K562 (cell line): ENCODE data around the gene FOXM1. TPM values are rescaled to one million over a fixed set of nuclear protein-coding genes. Genes with fewer than 3 reads are reported as not detected.

Experiments used
- ATAC-seq: fragments of 200-7000 bp; cut with Tn5 transposase; 3 replicates; pipeline ENCODE4 v1.9.1; 2020; ENCODE audit warnings: moderate library complexity
- BruUV-seq: library from RNA; stranded (reverse); fragments of 400-500 nt; replicated peaks from 2 replicates; lab custom pipeline; 2021; lab: Mats Ljungman, UMichigan
- CTCF ChIA-PET: fragments of 300-600 bp; formaldehyde crosslinking; extraction: SDS; loops from one replicate; lab custom pipeline; 2021; ENCODE audit warnings: low intra/inter-chr PET ratio; lab: Yijun Ruan, JAX
- POLR2A ChIA-PET: fragments of 300-600, 350-650 bp; sonication (Branson Sonifier 250); formaldehyde crosslinking; extraction: SDS; loops from one replicate; lab custom pipeline; 2021; ENCODE audit warnings: antibody characterized with exemption, inconsistent platforms; lab: Yijun Ruan, JAX
- DNase-seq, 4 experiments: peaks; one replicate each; pipeline versions ENCODE4 v3.0.0 to v3.0.0-alpha.2; 2011 to 2018; ENCODE audit warnings: low spot score in 3 of 4, mixed read lengths in 3 of 4; ENCODE audit errors: extremely low read depth in 1 of 4
- FAIRE-seq: peaks from 2 replicates; lab custom pipeline; 2011; peaks lifted over from hg19 to GRCh38; lab: Jason Lieb, UNC
- H2AFZ ChIP-seq: 2 replicates; pipeline ENCODE4 v1.6.0; 2011; ENCODE audit warnings: low read depth, low read length, control low read depth, inconsistent platforms
- H3K27ac ChIP-seq: fragments of 200-600 bp; 3 replicates; pipeline ENCODE4 v1.8.0; 2011; ENCODE audit warnings: low read depth, mild to moderate bottlenecking, control low read depth, inconsistent platforms, low read length, moderate library complexity, mixed read lengths; ENCODE audit errors: extremely low read depth
- H3K27me3 ChIP-seq, 2 experiments: fragments of 300-600 bp in 1 of 2; 2 replicates in 1 of 2; 3 replicates in 1 of 2; pipeline versions ENCODE4 v1.6.0 to v1.8.0; 2011; ENCODE audit warnings: inconsistent platforms in 2 of 2, low read length in 2 of 2, mild to moderate bottlenecking in 1 of 2, mixed read lengths in 1 of 2, moderate library complexity in 1 of 2; ENCODE audit not compliant: control insufficient read depth in 2 of 2, insufficient read depth in 2 of 2
- H3K36me3 ChIP-seq: fragments of 300-600 bp; 3 replicates; pipeline ENCODE4 v1.8.0; 2011; ENCODE audit warnings: mild to moderate bottlenecking, low read length, inconsistent platforms; ENCODE audit not compliant: control insufficient read depth, insufficient read depth
- H3K4me1 ChIP-seq, 2 experiments: fragments of 200-600 bp in 1 of 2; replicated peaks in 1 of 2; 2 replicates in 1 of 2; 3 replicates in 1 of 2; pipeline versions ENCODE4 v1.5.1 to v1.8.0; 2011; ENCODE audit warnings: inconsistent platforms in 2 of 2, low read length in 2 of 2, mild to moderate bottlenecking in 1 of 2, mixed read lengths in 1 of 2, moderate library complexity in 1 of 2; ENCODE audit not compliant: control insufficient read depth in 2 of 2, insufficient read depth in 2 of 2
- H3K4me2 ChIP-seq: 2 replicates; pipeline ENCODE4 v1.6.1; 2011; ENCODE audit warnings: low read length, control low read depth, inconsistent platforms, mixed read lengths; ENCODE audit not compliant: insufficient read depth
- H3K4me3 ChIP-seq: fragments of 200-600 bp; sonication (generic), shearing (Covaris generic); 2 replicates; pipeline ENCODE4 v1.5.1; 2016; ENCODE audit warnings: control low read depth, inconsistent platforms
- H3K79me2 ChIP-seq: fragments of 200-600 bp; 3 replicates; pipeline ENCODE4 v1.8.0; 2011; ENCODE audit warnings: low read length, inconsistent platforms; ENCODE audit not compliant: control insufficient read depth, insufficient read depth
- H3K9ac ChIP-seq, 2 experiments: 2 replicates each; pipeline versions ENCODE4 v1.6.0 to v1.6.1; 2011; ENCODE audit warnings: low read depth in 2 of 2, low read length in 2 of 2, control low read depth in 1 of 2, inconsistent platforms in 1 of 2, mild to moderate bottlenecking in 1 of 2, mixed read lengths in 1 of 2; ENCODE audit not compliant: insufficient read depth in 1 of 2
- H3K9me1 ChIP-seq: one replicate; pipeline ENCODE4 v1.6.0; 2011; ENCODE audit warnings: inconsistent platforms, mild to moderate bottlenecking, low read length, moderate library complexity; ENCODE audit not compliant: control insufficient read depth, insufficient read depth
- H3K9me3 ChIP-seq: replicated peaks from 2 replicates; pipeline ENCODE4 v1.5.1; 2011; ENCODE audit warnings: low read depth, low read length, inconsistent platforms; ENCODE audit not compliant: control insufficient read depth, insufficient read depth
- H4K20me1 ChIP-seq: replicated peaks from 2 replicates; pipeline ENCODE4 v1.6.1; 2011; ENCODE audit warnings: low read length, inconsistent platforms, mixed read lengths; ENCODE audit not compliant: control insufficient read depth, insufficient read depth
- CHD1 ChIP-seq: fragments of 200-600 bp; sonication (generic); IDR thresholded peaks from one replicate; pipeline ENCODE4 v1.6.1; 2012; ENCODE audit warnings: mild to moderate bottlenecking, moderate library complexity, low read length, inconsistent platforms
- CXXC5 ChIP-seq: fragments of 250-450 bp; sonication (Bioruptor Pico); IDR thresholded peaks from 2 replicates; pipeline ENCODE4 v1.8.0; 2022; ENCODE audit warnings: inconsistent platforms, mild to moderate bottlenecking, moderate library complexity
- DPF2 ChIP-seq: fragments of 450-650 bp; IDR thresholded peaks from 2 replicates; pipeline ENCODE4 v1.6.1; 2016
- E2F8 ChIP-seq: fragments of 450-650 bp; IDR thresholded peaks from 2 replicates; pipeline ENCODE4 v1.7.1; 2018; ENCODE audit warnings: mild to moderate bottlenecking, low read depth; ENCODE audit not compliant: partially characterized antibody
- HDAC3 ChIP-seq: fragments of 450-650 bp; IDR thresholded peaks from 2 replicates; pipeline ENCODE4 v1.6.1; 2018; ENCODE audit warnings: borderline replicate concordance, mild to moderate bottlenecking, moderate library complexity; ENCODE audit not compliant: partially characterized antibody
- PHB ChIP-seq: fragments of 250-450 bp; sonication (Bioruptor Pico); IDR thresholded peaks from 2 replicates; pipeline ENCODE4 v1.5.0; 2021
- RHOXF2B ChIP-seq: fragments of 250-450 bp; sonication (Bioruptor Pico); conservative IDR thresholded peaks from 2 replicates; pipeline ENCODE4 v1.5.1; 2021
- SIN3B ChIP-seq: fragments of 450-650 bp; IDR thresholded peaks from 2 replicates; pipeline ENCODE4 v1.6.1; 2017; ENCODE audit warnings: low read depth, mild to moderate bottlenecking, moderate library complexity
- SMARCA4 ChIP-seq: fragments of 450-650 bp; IDR thresholded peaks from 2 replicates; pipeline ENCODE4 v1.6.1; 2016
- SMARCC2 ChIP-seq: fragments of 450-650 bp; IDR thresholded peaks from 2 replicates; pipeline ENCODE4 v1.6.1; 2017; ENCODE audit warnings: antibody characterized with exemption, moderate library complexity, mild to moderate bottlenecking, low read depth
- STAT5B ChIP-seq: fragments of 250-450 bp; sonication (Bioruptor Pico); IDR thresholded peaks from 2 replicates; pipeline ENCODE4 v1.8.0; 2021; ENCODE audit warnings: mild to moderate bottlenecking, inconsistent platforms
- TBL1XR1 ChIP-seq, 2 experiments: IDR thresholded peaks; 2 replicates each; pipeline ENCODE4 v1.6.1; 2012; ENCODE audit warnings: improper control_type of control experiment in 2 of 2, low read length in 2 of 2, mild to moderate bottlenecking in 1 of 2
- TEAD2 ChIP-seq: fragments of 450-650 bp; IDR thresholded peaks from 2 replicates; pipeline ENCODE4 v1.6.1; 2016; ENCODE audit warnings: missing genetic modification characterization, control low read depth, missing compliant biosample characterization
- ZNF655 ChIP-seq: fragments of 250-450 bp; sonication (Bioruptor Pico); IDR thresholded peaks from 2 replicates; pipeline ENCODE4 v1.5.0; 2021
- WGBS: fragments of 100-300 bp; shearing (Covaris generic); methylation state at CpG from one replicate; pipeline ENCODE4 v1.1.6; 2016; ENCODE audit warnings: low coverage, mixed read lengths; ENCODE audit not compliant: insufficient coverage; ENCODE audit errors: missing lambda C conversion rate; 5-methylcytosine and 5-hydroxymethylcytosine counted together
- in situ Hi-C: fragments of 300-500 bp; cut with MboI; formaldehyde crosslinking; loops from 4 replicates; pipeline ENCODE4 v1.15.0; 2018; ENCODE audit warnings: inconsistent platforms, mixed read lengths
- intact Hi-C: fragments of 100-400 bp; cut with micrococcal nuclease; formaldehyde crosslinking; loops from 2 replicates; pipeline ENCODE4 v1.14.2; 2022
- polyA plus RNA-seq, 8 experiments: library from polyadenylated mRNA; depleted of rRNA in 4 of 8; stranded (reverse) in 5 of 8; unstranded in 3 of 8; fragments of >200 nt; fragmentation: Nextera tagmentation in 2 of 8; fragmentation: Illumina TruSeq in 1 of 8; extraction: Ambion mirVana in 2 of 8; extraction: Trizol in 1 of 8; gene quantifications; 2 replicates each; pipeline versions ENCODE4 v1.2.1 to v1.2.3, GENCODE V29; 2011 to 2014; ENCODE audit warnings: inconsistent platforms in 1 of 8, missing spikeins in 1 of 8
- total RNA-seq, 7 experiments: library from RNA; depleted of rRNA in 6 of 7; stranded (reverse); fragments of >200 nt in 6 of 7; fragmentation: Illumina TruSeq in 2 of 7; extraction: Trizol in 2 of 7; gene quantifications; 2 replicates each; pipeline versions ENCODE4 v1.2.1 to v1.2.3, GENCODE V29; 2011 to 2021; ENCODE audit warnings: low replicate concordance in 1 of 7
- TF ChIP-seq, protein P1 (sequence below): fragments of 150-350 bp; IDR thresholded peaks from 2 replicates; pipeline ENCODE4 v1.6.1; 2014; ENCODE audit warnings: low read depth, mild to moderate bottlenecking, low read length, borderline replicate concordance

The FOXM1 gene
- total and polyA plus RNA-seq, 9 of the 15 experiments (the other 6 are each of a cell fraction or from before 2014, with no cell fraction given) = 8.9 to 46.9 (median 17.2) TPM

DNA sequence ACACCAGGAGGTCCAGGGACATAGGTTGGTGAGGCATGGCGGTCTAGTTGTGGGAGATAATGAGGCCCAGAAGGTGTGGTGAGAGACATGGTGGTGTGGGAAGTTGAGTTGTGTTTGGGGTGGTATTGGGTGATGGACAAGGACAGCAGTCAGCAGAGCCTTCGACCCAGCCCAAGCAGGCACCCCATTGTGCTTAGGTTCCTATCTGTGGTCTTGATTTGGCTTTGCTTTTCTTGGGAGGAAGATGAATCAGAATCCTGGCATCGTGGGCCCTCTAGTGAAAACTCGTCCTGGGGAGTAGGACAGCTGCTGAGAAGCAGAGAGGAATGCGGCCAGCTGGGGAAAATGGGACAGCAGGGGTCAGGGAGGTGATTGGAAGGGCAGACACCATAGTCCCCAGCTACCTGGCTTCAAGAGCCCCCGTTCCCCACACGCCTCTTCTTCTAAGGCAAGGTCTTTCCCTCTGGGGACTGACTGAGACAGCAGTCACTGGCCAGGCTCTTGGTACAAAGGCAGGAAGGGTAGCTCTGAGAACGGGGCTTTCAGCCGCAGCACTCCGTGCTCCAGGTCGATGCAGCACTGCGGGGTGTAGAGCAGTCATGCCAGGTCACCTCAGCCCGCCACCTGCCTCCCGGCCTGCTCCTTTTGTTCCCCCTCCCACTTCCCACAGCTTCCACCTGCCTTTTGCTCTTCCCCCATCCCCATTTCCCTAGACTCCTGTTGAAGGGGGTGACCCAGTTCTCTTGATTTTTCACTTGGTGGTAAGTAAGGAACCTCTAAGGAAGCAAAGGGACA is 50.1 kb downstream of the FOXM1 start (continued):
- TF ChIP-seq, protein P1, sequence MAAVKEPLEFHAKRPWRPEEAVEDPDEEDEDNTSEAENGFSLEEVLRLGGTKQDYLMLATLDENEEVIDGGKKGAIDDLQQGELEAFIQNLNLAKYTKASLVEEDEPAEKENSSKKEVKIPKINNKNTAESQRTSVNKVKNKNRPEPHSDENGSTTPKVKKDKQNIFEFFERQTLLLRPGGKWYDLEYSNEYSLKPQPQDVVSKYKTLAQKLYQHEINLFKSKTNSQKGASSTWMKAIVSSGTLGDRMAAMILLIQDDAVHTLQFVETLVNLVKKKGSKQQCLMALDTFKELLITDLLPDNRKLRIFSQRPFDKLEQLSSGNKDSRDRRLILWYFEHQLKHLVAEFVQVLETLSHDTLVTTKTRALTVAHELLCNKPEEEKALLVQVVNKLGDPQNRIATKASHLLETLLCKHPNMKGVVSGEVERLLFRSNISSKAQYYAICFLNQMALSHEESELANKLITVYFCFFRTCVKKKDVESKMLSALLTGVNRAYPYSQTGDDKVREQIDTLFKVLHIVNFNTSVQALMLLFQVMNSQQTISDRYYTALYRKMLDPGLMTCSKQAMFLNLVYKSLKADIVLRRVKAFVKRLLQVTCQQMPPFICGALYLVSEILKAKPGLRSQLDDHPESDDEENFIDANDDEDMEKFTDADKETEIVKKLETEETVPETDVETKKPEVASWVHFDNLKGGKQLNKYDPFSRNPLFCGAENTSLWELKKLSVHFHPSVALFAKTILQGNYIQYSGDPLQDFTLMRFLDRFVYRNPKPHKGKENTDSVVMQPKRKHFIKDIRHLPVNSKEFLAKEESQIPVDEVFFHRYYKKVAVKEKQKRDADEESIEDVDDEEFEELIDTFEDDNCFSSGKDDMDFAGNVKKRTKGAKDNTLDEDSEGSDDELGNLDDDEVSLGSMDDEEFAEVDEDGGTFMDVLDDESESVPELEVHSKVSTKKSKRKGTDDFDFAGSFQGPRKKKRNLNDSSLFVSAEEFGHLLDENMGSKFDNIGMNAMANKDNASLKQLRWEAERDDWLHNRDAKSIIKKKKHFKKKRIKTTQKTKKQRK = no peak
- no peak for TF ChIP-seq CHD1
- TF ChIP-seq HDAC3 = no peak

DNA sequence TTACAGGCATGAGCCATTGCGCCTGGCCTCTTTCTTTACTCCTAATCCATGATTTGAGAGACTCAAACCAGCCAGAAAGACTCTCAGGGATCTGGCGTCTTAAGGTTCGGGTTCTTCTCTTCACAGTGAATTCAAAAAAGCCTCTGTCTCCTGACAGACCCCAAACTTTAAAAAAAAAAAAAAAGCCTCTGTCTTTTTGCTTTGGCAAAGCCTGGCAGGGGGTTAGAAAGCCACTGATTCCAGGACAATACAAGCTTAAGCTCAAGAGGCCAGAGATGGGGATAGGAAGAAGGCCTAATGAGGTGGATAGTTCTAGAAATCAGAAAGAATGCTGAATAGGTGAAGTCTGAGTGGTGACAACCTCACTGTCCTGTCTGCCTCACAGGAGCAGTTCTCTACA is 50.9 kb downstream of the FOXM1 start:
- ChIA-PET CTCF (no interaction called here), POLR2A (no interaction called here)
- FAIRE-seq (no peak), DNase-seq (no peak), ATAC-seq (no peak)
- Histone ChIP-seq H3K79me2 (no peaks in the 10 kb centered on the region), H3K4me2 (no peak overlapping the region), H3K4me3 (no peak overlapping the region), H3K27me3 (no peaks in the 10 kb centered on the region), H3K4me1 (no peaks in the 10 kb centered on the region), H3K36me3 (peaks cover 61% of the 10 kb centered on the region; the same call in 1 of the 3 replicates), H3K9ac (no peak overlapping the region), H2AFZ (no peak overlapping the region), H3K9me3 (no peaks in the 10 kb centered on the region), H3K27ac (no peak overlapping the region), H3K9me1 (no peaks in the 10 kb centered on the region), H4K20me1 (no peaks in the 10 kb centered on the region)
- 100% methylated on average over 2 of the region's 3 CpGs for WGBS
- BruUV-seq = no TSS peak
- intact Hi-C loops = no loop called here
- in situ Hi-C loops = no loop called here
- TF ChIP-seq ZNF655 (CRISPR knock-in tag) (no peak), E2F8 (no peak), TBL1XR1 (IDR thresholded peaks at IDR 0.05; ENCODE audit: low read length in 2 of 2) (no peak), CXXC5 (CRISPR knock-in tag) (no peak), SMARCA4 (no peak), TEAD2 (tag) (no peak), PHB (CRISPR knock-in tag) (no peak), SMARCC2 (no peak), SIN3B (no peak), DPF2 (no peak), STAT5B (no peak), RHOXF2B (no peak)
